HG03442 (cell line): ENCODE measurements around the gene RCAN2.
A peak's percentile ranks its signal among the peaks of the same experiment; 100 is the strongest.

ENCODE experiments used
- ATAC-seq: cut with Tn5 transposase; IDR thresholded peaks from one replicate; pipeline ENCODE4 v1.9.1; 2021; ENCODE audit warnings: mild to moderate bottlenecking, moderate library complexity; ENCODE audit not compliant: unreplicated experiment

Gene RCAN2

GRCh38 chr6:46296586-46296985 is 194.7 kb downstream of the RCAN2 start:
- ATAC-seq, result no peak

GRCh38 chr6:46293641-46294316 is 197.5 kb downstream of the RCAN2 start:
- ATAC-seq, result peak; percentile 88

GRCh38 chr6:46291880-46292279 is 199.4 kb downstream of the RCAN2 start:
- ATAC-seq, result no peak

- ATAC-seq, result no peak
These were observed 200.0 kb downstream of the RCAN2 start for GRCh38 chr6:46291275-46291633.

GRCh38 chr6:46290421-46291274 is 200.6 kb downstream of the RCAN2 start:
- no peak for ATAC-seq

GRCh38 chr6:46289898-46290297 is 201.4 kb downstream of the RCAN2 start:
- no peak for ATAC-seq

- ATAC-seq, result no peak
These were observed 202.4 kb downstream of the RCAN2 start for GRCh38 chr6:46288835-46289234.

- ATAC-seq, result no peak
These were observed 203.6 kb downstream of the RCAN2 start for GRCh38 chr6:46287681-46288080.

GRCh38 chr6:46287043-46287442 is 204.2 kb downstream of the RCAN2 start:
- no peak for ATAC-seq

GRCh38 chr6:46284475-46284874 is 206.8 kb downstream of the RCAN2 start:
- no peak for ATAC-seq

- no peak for ATAC-seq
These were observed 210.1 kb downstream of the RCAN2 start for GRCh38 chr6:46281110-46281509.

- no peak for ATAC-seq
These were observed 211.4 kb downstream of the RCAN2 start for GRCh38 chr6:46279874-46280273.

GRCh38 chr6:46276576-46277142 is 214.6 kb downstream of the RCAN2 start:
- no peak for ATAC-seq

- no peak for ATAC-seq
These were observed 216.7 kb downstream of the RCAN2 start for GRCh38 chr6:46274502-46274901.

GRCh38 chr6:46273911-46274310 is 217.3 kb downstream of the RCAN2 start:
- ATAC-seq, result no peak

GRCh38 chr6:46271728-46272127 is 219.5 kb downstream of the RCAN2 start:
- no peak for ATAC-seq

- no peak for ATAC-seq
These were observed 220.1 kb downstream of the RCAN2 start for GRCh38 chr6:46271107-46271506.

- no peak for ATAC-seq
These were observed 220.9 kb downstream of the RCAN2 start for GRCh38 chr6:46270336-46270735.

- ATAC-seq, result no peak
These were observed 221.6 kb downstream of the RCAN2 start for GRCh38 chr6:46269447-46270229.

GRCh38 chr6:46267515-46267914 is 223.7 kb downstream of the RCAN2 start:
- ATAC-seq, result no peak

GRCh38 chr6:46265373-46265772 is 225.9 kb downstream of the RCAN2 start:
- ATAC-seq, result no peak
